Measurements from ENCODE around the gene SLC6A18.
"Not testable (repeated sequence)": the region's sequence is repeated elsewhere in the genome, so short reads cannot be mapped to it uniquely, and the experiment has no call there.

SLC6A18 gene

GRCh38 chr5:1278656-1279442, 53.7 kb downstream of the SLC6A18 start:
- no peak overlapping the region for H3K4me3 ChIP-seq (ENCODE audit: low read depth in 1 of 5, low read length in 5 of 5)
- no peaks in the 10 kb centered on the region for H3K4me1 ChIP-seq (ENCODE audit: control insufficient read depth in 5 of 5, insufficient read depth in 5 of 5, low read length in 5 of 5)
- peaks cover 0 to 5% (median 2%) of the 10 kb centered on the region in 5 donors for H3K27me3 ChIP-seq (ENCODE audit: control insufficient read depth in 5 of 5, insufficient read depth in 4 of 5, low read length in 5 of 5)
- no peak overlapping the region for H3K27ac ChIP-seq (ENCODE audit: low read depth, low read length)
- H3K9ac ChIP-seq (ENCODE audit: low read length in 5 of 5), result no peak overlapping the region
- H3K9me3 ChIP-seq (ENCODE audit: control insufficient read depth in 5 of 5, low read length in 5 of 5), result peaks cover 0 to 11% (median 9%) of the 10 kb centered on the region in 5 donors
- no peaks in the 10 kb centered on the region for H3K36me3 ChIP-seq (ENCODE audit: control insufficient read depth in 5 of 5, insufficient read depth in 5 of 5, low read length in 5 of 5)

GRCh38 chr5:1279443-1280151, 54.4 kb downstream of the SLC6A18 start:
- no peak overlapping the region for H3K4me3 ChIP-seq (ENCODE audit: low read depth in 1 of 5, low read length in 5 of 5)
- H3K9me3 ChIP-seq (ENCODE audit: control insufficient read depth in 5 of 5, low read length in 5 of 5), result peaks cover 0 to 11% (median 9%) of the 10 kb centered on the region in 5 donors
- H3K9ac ChIP-seq (ENCODE audit: low read length in 5 of 5), result no peak overlapping the region
- no peak overlapping the region for H3K27ac ChIP-seq (ENCODE audit: low read depth, low read length)
- H3K27me3 ChIP-seq (ENCODE audit: control insufficient read depth in 5 of 5, insufficient read depth in 4 of 5, low read length in 5 of 5), result peaks cover 0 to 2% (median 0%) of the 10 kb centered on the region in 5 donors
- no peaks in the 10 kb centered on the region for H3K36me3 ChIP-seq (ENCODE audit: control insufficient read depth in 5 of 5, insufficient read depth in 5 of 5, low read length in 5 of 5)
- H3K4me1 ChIP-seq (ENCODE audit: control insufficient read depth in 5 of 5, insufficient read depth in 5 of 5, low read length in 5 of 5), result no peaks in the 10 kb centered on the region

GRCh38 chr5:1280177-1281037, 55.2 kb downstream of the SLC6A18 start:
- Histone ChIP-seq H3K4me3 (ENCODE audit: low read depth in 1 of 5, low read length in 5 of 5) (no peak overlapping the region), H3K4me1 (ENCODE audit: control insufficient read depth in 5 of 5, insufficient read depth in 5 of 5, low read length in 5 of 5) (no peaks in the 10 kb centered on the region), H3K9ac (ENCODE audit: low read length in 5 of 5) (no peak overlapping the region), H3K27me3 (ENCODE audit: control insufficient read depth in 5 of 5, insufficient read depth in 4 of 5, low read length in 5 of 5) (peaks cover 0 to 2% (median 0%) of the 10 kb centered on the region in 5 donors), H3K36me3 (ENCODE audit: control insufficient read depth in 5 of 5, insufficient read depth in 5 of 5, low read length in 5 of 5) (no peaks in the 10 kb centered on the region), H3K27ac (ENCODE audit: low read depth, low read length) (no peak overlapping the region), H3K9me3 (ENCODE audit: control insufficient read depth in 5 of 5, low read length in 5 of 5) (peaks cover 0 to 11% (median 9%) of the 10 kb centered on the region in 5 donors)

- Histone ChIP-seq H3K9ac (ENCODE audit: low read length in 5 of 5) (no peak overlapping the region), H3K4me3 (ENCODE audit: low read depth in 1 of 5, low read length in 5 of 5) (no peak overlapping the region), H3K27ac (ENCODE audit: low read depth, low read length) (no peak overlapping the region), H3K4me1 (ENCODE audit: control insufficient read depth in 5 of 5, insufficient read depth in 5 of 5, low read length in 5 of 5) (no peaks in the 10 kb centered on the region), H3K27me3 (ENCODE audit: control insufficient read depth in 5 of 5, insufficient read depth in 4 of 5, low read length in 5 of 5) (peaks cover 0 to 2% (median 0%) of the 10 kb centered on the region in 5 donors), H3K9me3 (ENCODE audit: control insufficient read depth in 5 of 5, low read length in 5 of 5) (peaks cover 0 to 11% (median 9%) of the 10 kb centered on the region in 5 donors), H3K36me3 (ENCODE audit: control insufficient read depth in 5 of 5, insufficient read depth in 5 of 5, low read length in 5 of 5) (no peaks in the 10 kb centered on the region)
Observed at GRCh38 chr5:1281038-1281882, 56.1 kb downstream of the SLC6A18 start.

- no peak overlapping the region for H3K4me3 ChIP-seq (ENCODE audit: low read depth in 1 of 5, low read length in 5 of 5)
- no peak overlapping the region for H3K9ac ChIP-seq (ENCODE audit: low read length in 5 of 5)
- H3K4me1 ChIP-seq (ENCODE audit: control insufficient read depth in 5 of 5, insufficient read depth in 5 of 5, low read length in 5 of 5), result no peaks in the 10 kb centered on the region
- peaks cover 0 to 11% (median 9%) of the 10 kb centered on the region in 5 donors for H3K9me3 ChIP-seq (ENCODE audit: control insufficient read depth in 5 of 5, low read length in 5 of 5)
- H3K27ac ChIP-seq (ENCODE audit: low read depth, low read length), result no peak overlapping the region
- no peaks in the 10 kb centered on the region for H3K36me3 ChIP-seq (ENCODE audit: control insufficient read depth in 5 of 5, insufficient read depth in 5 of 5, low read length in 5 of 5)
- peaks cover 0 to 2% (median 0%) of the 10 kb centered on the region in 5 donors for H3K27me3 ChIP-seq (ENCODE audit: control insufficient read depth in 5 of 5, insufficient read depth in 4 of 5, low read length in 5 of 5)
Observed at GRCh38 chr5:1282131-1282992, 57.2 kb downstream of the SLC6A18 start.

GRCh38 chr5:1282993-1283728, 58.0 kb downstream of the SLC6A18 start:
- not testable (repeated sequence) for H3K4me3 ChIP-seq (ENCODE audit: low read depth in 1 of 5, low read length in 5 of 5); H3K4me1 ChIP-seq (ENCODE audit: control insufficient read depth in 5 of 5, insufficient read depth in 5 of 5, low read length in 5 of 5); H3K27me3 ChIP-seq (ENCODE audit: control insufficient read depth in 5 of 5, insufficient read depth in 4 of 5, low read length in 5 of 5); H3K27ac ChIP-seq (ENCODE audit: low read depth, low read length); H3K36me3 ChIP-seq (ENCODE audit: control insufficient read depth in 5 of 5, insufficient read depth in 5 of 5, low read length in 5 of 5); H3K9ac ChIP-seq (ENCODE audit: low read length in 5 of 5)
- H3K9me3 ChIP-seq (ENCODE audit: control insufficient read depth in 5 of 5, low read length in 5 of 5), result peaks cover 0 to 12% (median 9%) of the 10 kb centered on the region in 5 donors

- not testable (repeated sequence) for H3K4me3 ChIP-seq (ENCODE audit: low read depth in 1 of 5, low read length in 5 of 5); H3K36me3 ChIP-seq (ENCODE audit: control insufficient read depth in 5 of 5, insufficient read depth in 5 of 5, low read length in 5 of 5); H3K27ac ChIP-seq (ENCODE audit: low read depth, low read length); H3K9ac ChIP-seq (ENCODE audit: low read length in 5 of 5); H3K4me1 ChIP-seq (ENCODE audit: control insufficient read depth in 5 of 5, insufficient read depth in 5 of 5, low read length in 5 of 5); H3K27me3 ChIP-seq (ENCODE audit: control insufficient read depth in 5 of 5, insufficient read depth in 4 of 5, low read length in 5 of 5)
- H3K9me3 ChIP-seq (ENCODE audit: control insufficient read depth in 5 of 5, low read length in 5 of 5), result peaks cover 2 to 12% (median 9%) of the 10 kb centered on the region in 5 donors
Observed at GRCh38 chr5:1283729-1284041, 58.5 kb downstream of the SLC6A18 start.

- H3K9ac ChIP-seq (ENCODE audit: low read length in 5 of 5); H3K9me3 ChIP-seq (ENCODE audit: control insufficient read depth in 5 of 5, low read length in 5 of 5); H3K4me1 ChIP-seq (ENCODE audit: control insufficient read depth in 5 of 5, insufficient read depth in 5 of 5, low read length in 5 of 5); H3K4me3 ChIP-seq (ENCODE audit: low read depth in 1 of 5, low read length in 5 of 5); H3K36me3 ChIP-seq (ENCODE audit: control insufficient read depth in 5 of 5, insufficient read depth in 5 of 5, low read length in 5 of 5); H3K27me3 ChIP-seq (ENCODE audit: control insufficient read depth in 5 of 5, insufficient read depth in 4 of 5, low read length in 5 of 5); H3K27ac ChIP-seq (ENCODE audit: low read depth, low read length): not testable (repeated sequence)
Observed at GRCh38 chr5:1284336-1284970, 59.3 kb downstream of the SLC6A18 start.
